Neural progenitor cell (in vitro differentiated cells): ENCODE data around the gene KRT82. TPM values are rescaled to one million over a fixed set of nuclear protein-coding genes. Genes with fewer than 3 reads are reported as not detected.
A peak's percentile ranks its signal among the peaks of the same experiment; 100 is the strongest.

Source experiments
- DNase-seq: peaks from one replicate; pipeline ENCODE4 v3.0.0-alpha.2; 2016; ENCODE audit warnings: low spot score
- H2AFZ ChIP-seq: fragments of 200-600 bp; sonication (generic); replicated peaks from 2 replicates; pipeline ENCODE4 v1.6.1; 2016; ENCODE audit warnings: antibody characterized with exemption
- H3F3A ChIP-seq: fragments of 200-600 bp; sonication (generic); 2 replicates; pipeline ENCODE4 v1.6.1; 2016; ENCODE audit warnings: antibody characterized with exemption, low read depth
- H3K27ac ChIP-seq: fragments of 200-600 bp; sonication (generic); 2 replicates; pipeline ENCODE4 v1.5.1; 2016; ENCODE audit warnings: mild to moderate bottlenecking
- H3K27me3 ChIP-seq: fragments of 200-600 bp; sonication (generic); 2 replicates; pipeline ENCODE4 v1.6.1; 2016; ENCODE audit warnings: mild to moderate bottlenecking, moderate library complexity
- H3K36me3 ChIP-seq: fragments of 200-600 bp; sonication (generic); 2 replicates; pipeline ENCODE4 v1.5.1; 2016
- H3K4me1 ChIP-seq: fragments of 200-600 bp; sonication (generic); 2 replicates; pipeline ENCODE4 v1.6.1; 2016; ENCODE audit warnings: mixed run types
- H3K4me2 ChIP-seq: fragments of 200-600 bp; sonication (generic); 2 replicates; pipeline ENCODE4 v1.6.1; 2016
- H3K4me3 ChIP-seq: fragments of 200-600 bp; sonication (generic); 2 replicates; pipeline ENCODE4 v1.5.1; 2016
- H3K79me2 ChIP-seq: fragments of 200-600 bp; sonication (generic); 2 replicates; pipeline ENCODE4 v1.6.1; 2016; ENCODE audit warnings: low read depth
- H3K9ac ChIP-seq: fragments of 200-600 bp; sonication (generic); 2 replicates; pipeline ENCODE4 v1.6.1; 2016
- H3K9me3 ChIP-seq: fragments of 200-600 bp; sonication (generic); 2 replicates; pipeline ENCODE4 v1.5.1; 2016; ENCODE audit warnings: low read depth
- H4K20me1 ChIP-seq: fragments of 200-600 bp; sonication (generic); 2 replicates; pipeline ENCODE4 v1.6.1; 2016; ENCODE audit warnings: low read depth
- H3K27ac Mint-ChIP-seq: 3 replicates; pipeline ENCODE4 v1.8.0; 2021; ENCODE audit warnings: mixed read lengths
- H3K27me3 Mint-ChIP-seq: 2 replicates; pipeline ENCODE4 v1.8.0; 2022; ENCODE audit warnings: low read depth, mild to moderate bottlenecking, inconsistent platforms, moderate library complexity, mixed read lengths; ENCODE audit not compliant: insufficient read depth
- H3K36me3 Mint-ChIP-seq: 3 replicates; pipeline ENCODE4 v1.8.0; 2021; ENCODE audit warnings: mixed read lengths
- H3K4me1 Mint-ChIP-seq: 3 replicates; pipeline ENCODE4 v1.8.0; 2021; ENCODE audit warnings: mixed read lengths
- H3K4me3 Mint-ChIP-seq: 3 replicates; pipeline ENCODE4 v1.8.0; 2021; ENCODE audit warnings: mild to moderate bottlenecking, moderate library complexity, mixed read lengths
- H3K9me3 Mint-ChIP-seq: 3 replicates; pipeline ENCODE4 v1.8.0; 2020; ENCODE audit warnings: mixed read lengths
- EZH2 ChIP-seq: fragments of 200-600 bp; sonication (generic); IDR thresholded peaks from 2 replicates; pipeline ENCODE4 v1.6.1; 2017; ENCODE audit warnings: antibody characterized with exemption, mild to moderate bottlenecking, moderate library complexity
- EZH2phosphoT487 ChIP-seq: fragments of 200-600 bp; sonication (generic); IDR thresholded peaks from 2 replicates; pipeline ENCODE4 v1.6.1; 2017; ENCODE audit warnings: antibody characterized with exemption
- total RNA-seq: library from RNA; depleted of rRNA; stranded (reverse); fragments of >200 nt; gene quantifications from 2 replicates; pipeline ENCODE4 v1.2.3, GENCODE V29; 2015; ENCODE audit warnings: low replicate concordance
- TF ChIP-seq, protein P1 (sequence below): fragments of 200-600 bp; sonication (generic); IDR thresholded peaks from 2 replicates; pipeline ENCODE4 v1.5.1; 2017; ENCODE audit warnings: antibody characterized with exemption, mild to moderate bottlenecking

The KRT82 gene
- total RNA-seq, 1 donor from 2014 or later = not detected

DNA sequence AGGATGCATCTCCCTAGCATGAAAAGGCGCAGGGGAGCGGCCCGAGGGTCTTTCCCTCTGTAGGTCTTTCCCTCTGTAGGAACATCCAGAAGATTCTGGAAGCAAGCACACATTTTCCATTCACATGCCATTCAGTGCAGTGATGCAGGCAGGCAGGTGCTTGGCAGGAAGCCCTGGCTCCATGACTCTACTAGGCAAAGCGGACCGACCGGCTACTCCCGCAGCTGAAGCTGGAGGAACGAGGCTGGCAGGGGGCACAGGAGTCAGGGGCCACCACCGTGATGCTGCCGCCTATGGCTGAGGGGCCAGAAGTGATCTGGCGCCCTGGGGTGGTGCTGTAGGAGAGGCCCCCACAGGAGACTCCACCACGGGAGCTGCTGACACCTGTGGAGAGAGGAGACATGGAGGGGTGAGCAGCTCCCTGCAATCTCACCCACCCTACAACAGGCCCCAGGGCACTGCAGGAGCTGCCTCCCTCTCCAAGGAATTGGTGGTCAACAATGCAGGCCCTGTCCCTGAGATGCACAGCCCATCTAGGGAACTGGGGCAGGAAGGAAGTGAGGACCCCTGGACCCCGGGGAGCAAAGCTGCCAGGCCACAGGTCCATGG lies 45.4 kb downstream of the KRT82 start:
- H3K27ac ChIP-seq = no peak overlapping the region
- H3K36me3 Mint-ChIP-seq = no peaks in the 10 kb centered on the region
- H3K27me3 ChIP-seq = no peaks in the 10 kb centered on the region
- no peaks in the 10 kb centered on the region for H3K36me3 ChIP-seq
- no peaks in the 10 kb centered on the region for H3K4me1 ChIP-seq
- H3K27ac Mint-ChIP-seq = no peak overlapping the region
- H2AFZ ChIP-seq = no peak overlapping the region
- H3F3A ChIP-seq = no peaks in the 10 kb centered on the region
- peaks cover 15% of the 10 kb centered on the region for H3K4me1 Mint-ChIP-seq
- no peak overlapping the region for H3K4me2 ChIP-seq
- H4K20me1 ChIP-seq = no peaks in the 10 kb centered on the region
- no peaks in the 10 kb centered on the region for H3K9me3 Mint-ChIP-seq
- TF ChIP-seq EZH2 = no peak
- TF ChIP-seq, protein P1, sequence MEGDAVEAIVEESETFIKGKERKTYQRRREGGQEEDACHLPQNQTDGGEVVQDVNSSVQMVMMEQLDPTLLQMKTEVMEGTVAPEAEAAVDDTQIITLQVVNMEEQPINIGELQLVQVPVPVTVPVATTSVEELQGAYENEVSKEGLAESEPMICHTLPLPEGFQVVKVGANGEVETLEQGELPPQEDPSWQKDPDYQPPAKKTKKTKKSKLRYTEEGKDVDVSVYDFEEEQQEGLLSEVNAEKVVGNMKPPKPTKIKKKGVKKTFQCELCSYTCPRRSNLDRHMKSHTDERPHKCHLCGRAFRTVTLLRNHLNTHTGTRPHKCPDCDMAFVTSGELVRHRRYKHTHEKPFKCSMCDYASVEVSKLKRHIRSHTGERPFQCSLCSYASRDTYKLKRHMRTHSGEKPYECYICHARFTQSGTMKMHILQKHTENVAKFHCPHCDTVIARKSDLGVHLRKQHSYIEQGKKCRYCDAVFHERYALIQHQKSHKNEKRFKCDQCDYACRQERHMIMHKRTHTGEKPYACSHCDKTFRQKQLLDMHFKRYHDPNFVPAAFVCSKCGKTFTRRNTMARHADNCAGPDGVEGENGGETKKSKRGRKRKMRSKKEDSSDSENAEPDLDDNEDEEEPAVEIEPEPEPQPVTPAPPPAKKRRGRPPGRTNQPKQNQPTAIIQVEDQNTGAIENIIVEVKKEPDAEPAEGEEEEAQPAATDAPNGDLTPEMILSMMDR = no peak
- TF ChIP-seq EZH2phosphoT487 = no peak
- no peak overlapping the region for H3K4me3 ChIP-seq
- DNase-seq = no peak
- no peaks in the 10 kb centered on the region for H3K79me2 ChIP-seq
- H3K4me3 Mint-ChIP-seq = no peak overlapping the region
- H3K9me3 ChIP-seq = no peaks in the 10 kb centered on the region
- H3K27me3 Mint-ChIP-seq = peaks cover 13% of the 10 kb centered on the region
- H3K9ac ChIP-seq = no peak overlapping the region

GRCh38 chr12:52360106-52360662 lies 46.0 kb downstream of the KRT82 start:
- no peak overlapping the region for H3K27ac ChIP-seq
- Mint-ChIP-seq H3K4me1 (peaks cover 15% of the 10 kb centered on the region), H3K4me3 (no peak overlapping the region), H3K27me3 (peaks cover 14% of the 10 kb centered on the region), H3K9me3 (no peaks in the 10 kb centered on the region), H3K27ac (peak overlapping the region; percentile 61), H3K36me3 (no peaks in the 10 kb centered on the region)
- H3K9ac ChIP-seq = no peak overlapping the region
- H2AFZ ChIP-seq = no peak overlapping the region
- H3K4me2 ChIP-seq = no peak overlapping the region
- no peaks in the 10 kb centered on the region for H4K20me1 ChIP-seq
- no peak overlapping the region for H3K4me3 ChIP-seq
- no peaks in the 10 kb centered on the region for H3K79me2 ChIP-seq
- no peaks in the 10 kb centered on the region for H3K36me3 ChIP-seq
- no peaks in the 10 kb centered on the region for H3F3A ChIP-seq
- TF ChIP-seq EZH2phosphoT487 (no peak), EZH2 (no peak)
- TF ChIP-seq, protein P1 = no peak
- H3K9me3 ChIP-seq = no peaks in the 10 kb centered on the region
- DNase-seq = no peak
- H3K27me3 ChIP-seq = no peaks in the 10 kb centered on the region
- H3K4me1 ChIP-seq = no peaks in the 10 kb centered on the region

- H3K27ac ChIP-seq = no peak overlapping the region
- TF ChIP-seq, protein P1 = no peak
- no peak for TF ChIP-seq EZH2
- TF ChIP-seq EZH2phosphoT487 = no peak
- no peaks in the 10 kb centered on the region for H3K79me2 ChIP-seq
- no peak overlapping the region for H3K4me3 ChIP-seq
- no peaks in the 10 kb centered on the region for H3K9me3 Mint-ChIP-seq
- no peaks in the 10 kb centered on the region for H3K27me3 ChIP-seq
- H3K4me2 ChIP-seq = no peak overlapping the region
- H3K36me3 ChIP-seq = no peaks in the 10 kb centered on the region
- no peak overlapping the region for H3K4me3 Mint-ChIP-seq
- DNase-seq = no peak
- peaks cover 14% of the 10 kb centered on the region for H3K27me3 Mint-ChIP-seq
- no peaks in the 10 kb centered on the region for H3K9me3 ChIP-seq
- peaks cover 15% of the 10 kb centered on the region for H3K4me1 Mint-ChIP-seq
- H2AFZ ChIP-seq = no peak overlapping the region
- H3K27ac Mint-ChIP-seq = no peak overlapping the region
- no peaks in the 10 kb centered on the region for H4K20me1 ChIP-seq
- no peaks in the 10 kb centered on the region for H3K36me3 Mint-ChIP-seq
- no peaks in the 10 kb centered on the region for H3K4me1 ChIP-seq
- H3K9ac ChIP-seq = no peak overlapping the region
- H3F3A ChIP-seq = no peaks in the 10 kb centered on the region
Observed at GRCh38 chr12:52359621-52360061, 46.5 kb downstream of the KRT82 start.
